Measurements from ENCODE around the gene PER1.

DNA sequence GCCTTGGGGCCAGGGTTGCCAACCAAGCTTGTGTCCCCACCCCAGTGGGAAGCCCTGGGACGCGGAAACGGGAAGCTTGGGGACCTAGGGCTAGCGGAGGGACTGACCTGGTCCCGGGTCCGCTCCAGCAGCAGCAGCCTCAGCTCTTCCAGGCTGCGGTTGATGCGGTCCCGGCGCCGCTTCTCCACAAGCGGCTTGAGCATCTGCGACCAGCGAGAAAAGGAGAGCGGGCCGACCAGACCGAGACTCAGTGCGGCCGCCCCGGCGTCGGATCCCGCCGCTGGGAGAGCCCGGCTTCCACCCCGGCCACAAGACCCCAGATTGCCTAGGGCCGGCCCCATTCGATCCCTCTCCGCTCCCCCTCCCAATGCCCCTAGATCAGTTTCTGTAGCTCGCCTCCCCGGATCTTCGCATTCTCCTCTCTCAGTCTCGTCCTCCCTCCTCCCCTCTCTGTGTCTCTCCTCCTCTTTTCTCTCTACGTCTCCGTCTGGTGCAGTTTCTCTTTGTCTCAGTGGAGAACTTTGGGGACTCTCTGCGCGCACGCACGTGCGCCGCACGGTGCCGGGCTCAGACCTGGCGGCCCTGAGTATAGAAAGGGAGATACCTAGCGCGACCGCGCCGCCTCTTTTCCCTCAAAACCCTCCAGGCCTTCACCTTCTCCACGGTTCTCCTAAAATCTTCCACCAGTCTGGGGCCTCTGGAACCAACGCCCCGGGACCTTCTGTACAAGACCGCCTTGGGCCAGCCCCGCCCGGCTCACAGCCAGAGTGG is 29.1 kb downstream of the PER1 start:
- TF ChIP-seq, protein P1, sequence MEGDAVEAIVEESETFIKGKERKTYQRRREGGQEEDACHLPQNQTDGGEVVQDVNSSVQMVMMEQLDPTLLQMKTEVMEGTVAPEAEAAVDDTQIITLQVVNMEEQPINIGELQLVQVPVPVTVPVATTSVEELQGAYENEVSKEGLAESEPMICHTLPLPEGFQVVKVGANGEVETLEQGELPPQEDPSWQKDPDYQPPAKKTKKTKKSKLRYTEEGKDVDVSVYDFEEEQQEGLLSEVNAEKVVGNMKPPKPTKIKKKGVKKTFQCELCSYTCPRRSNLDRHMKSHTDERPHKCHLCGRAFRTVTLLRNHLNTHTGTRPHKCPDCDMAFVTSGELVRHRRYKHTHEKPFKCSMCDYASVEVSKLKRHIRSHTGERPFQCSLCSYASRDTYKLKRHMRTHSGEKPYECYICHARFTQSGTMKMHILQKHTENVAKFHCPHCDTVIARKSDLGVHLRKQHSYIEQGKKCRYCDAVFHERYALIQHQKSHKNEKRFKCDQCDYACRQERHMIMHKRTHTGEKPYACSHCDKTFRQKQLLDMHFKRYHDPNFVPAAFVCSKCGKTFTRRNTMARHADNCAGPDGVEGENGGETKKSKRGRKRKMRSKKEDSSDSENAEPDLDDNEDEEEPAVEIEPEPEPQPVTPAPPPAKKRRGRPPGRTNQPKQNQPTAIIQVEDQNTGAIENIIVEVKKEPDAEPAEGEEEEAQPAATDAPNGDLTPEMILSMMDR (IDR thresholded peaks at IDR 0.05; ENCODE audit: insufficient read depth, low read length, poor library complexity, severe bottlenecking): no peak
- no peak for TF ChIP-seq EZH2phosphoT487 (conservative IDR thresholded peaks at IDR 0.05; ENCODE audit: low read length)
